Fibroblast of pulmonary artery (primary cell): ENCODE data around the gene TTC21B.

Experiments used
- DNase-seq: peaks from one replicate; pipeline ENCODE4 v3.0.0-alpha.2; 2010; ENCODE audit warnings: low read depth
- H3K4me3 ChIP-seq: replicated peaks from 2 replicates; pipeline ENCODE4 v1.5.1; 2011; ENCODE audit warnings: low read depth, mild to moderate bottlenecking, control low read depth, low read length, moderate library complexity
- TF ChIP-seq, protein P1 (sequence below): IDR thresholded peaks from 2 replicates; pipeline ENCODE4 v1.5.1; 2011; ENCODE audit warnings: mild to moderate bottlenecking, control low read depth, low read length, inconsistent platforms; ENCODE audit errors: missing control alignments

The TTC21B gene

GRCh38 chr2:165844216-165844615, 109.4 kb downstream of the TTC21B start:
- DNase-seq = no peak
- H3K4me3 ChIP-seq = no peak overlapping the region
- TF ChIP-seq, protein P1, sequence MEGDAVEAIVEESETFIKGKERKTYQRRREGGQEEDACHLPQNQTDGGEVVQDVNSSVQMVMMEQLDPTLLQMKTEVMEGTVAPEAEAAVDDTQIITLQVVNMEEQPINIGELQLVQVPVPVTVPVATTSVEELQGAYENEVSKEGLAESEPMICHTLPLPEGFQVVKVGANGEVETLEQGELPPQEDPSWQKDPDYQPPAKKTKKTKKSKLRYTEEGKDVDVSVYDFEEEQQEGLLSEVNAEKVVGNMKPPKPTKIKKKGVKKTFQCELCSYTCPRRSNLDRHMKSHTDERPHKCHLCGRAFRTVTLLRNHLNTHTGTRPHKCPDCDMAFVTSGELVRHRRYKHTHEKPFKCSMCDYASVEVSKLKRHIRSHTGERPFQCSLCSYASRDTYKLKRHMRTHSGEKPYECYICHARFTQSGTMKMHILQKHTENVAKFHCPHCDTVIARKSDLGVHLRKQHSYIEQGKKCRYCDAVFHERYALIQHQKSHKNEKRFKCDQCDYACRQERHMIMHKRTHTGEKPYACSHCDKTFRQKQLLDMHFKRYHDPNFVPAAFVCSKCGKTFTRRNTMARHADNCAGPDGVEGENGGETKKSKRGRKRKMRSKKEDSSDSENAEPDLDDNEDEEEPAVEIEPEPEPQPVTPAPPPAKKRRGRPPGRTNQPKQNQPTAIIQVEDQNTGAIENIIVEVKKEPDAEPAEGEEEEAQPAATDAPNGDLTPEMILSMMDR = no peak

- TF ChIP-seq, protein P1 = no peak
- H3K4me3 ChIP-seq = no peak overlapping the region
- DNase-seq = no peak
Observed at GRCh38 chr2:165843351-165843750, 110.2 kb downstream of the TTC21B start.

DNA sequence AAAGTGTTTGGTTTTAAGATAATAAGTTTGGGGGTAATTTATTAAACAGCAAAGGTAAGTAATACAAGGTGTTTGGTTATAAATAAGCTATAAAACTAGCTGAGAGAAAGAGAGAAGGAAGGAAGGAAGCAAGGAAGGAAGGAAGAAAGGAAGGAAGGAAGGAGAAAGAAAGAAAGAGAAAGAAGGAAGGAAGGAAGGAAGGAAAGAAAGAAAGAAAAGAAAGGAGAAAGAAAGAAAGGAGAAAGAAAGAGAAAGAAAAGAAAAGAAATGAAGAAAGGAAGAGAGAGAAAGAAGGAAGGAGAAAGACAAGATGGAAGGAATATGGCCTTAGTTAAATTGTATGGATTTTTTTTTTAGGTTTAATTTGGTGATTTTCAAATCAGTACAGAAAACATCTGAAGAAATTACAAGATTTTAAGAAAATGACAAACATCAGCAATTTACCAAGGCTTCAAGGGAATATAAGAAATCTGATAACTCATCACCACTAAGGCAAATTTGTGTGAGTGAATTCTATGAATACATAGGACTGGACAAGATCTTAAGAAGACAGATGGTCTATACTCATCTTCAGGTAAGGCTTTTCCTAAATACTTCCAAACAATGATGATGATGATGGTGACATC, 113.1 kb downstream of the TTC21B start:
- TF ChIP-seq, protein P1 = no peak
- H3K4me3 ChIP-seq = no peak overlapping the region
- DNase-seq = no peak

DNA sequence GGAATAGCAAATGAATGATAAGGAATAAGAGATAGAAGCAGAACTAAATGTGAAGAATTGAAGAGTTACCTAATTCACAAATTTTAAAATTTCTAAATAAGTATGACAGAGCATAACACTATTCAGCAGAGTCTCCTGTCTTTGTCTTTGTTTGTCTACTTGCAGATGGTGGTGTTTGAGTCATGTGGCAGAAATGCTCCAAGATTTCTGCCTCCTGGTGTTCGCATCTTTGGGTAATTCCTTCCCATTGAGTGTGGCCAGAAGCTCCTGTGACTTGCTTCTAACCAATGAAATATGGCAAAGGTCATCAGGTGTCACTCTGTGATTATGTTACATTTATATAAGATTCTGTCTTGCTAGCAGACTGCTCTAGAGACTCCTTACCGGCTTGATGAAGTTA, 114.0 kb downstream of the TTC21B start:
- TF ChIP-seq, protein P1 = no peak
- H3K4me3 ChIP-seq = no peak overlapping the region
- DNase-seq = no peak

- TF ChIP-seq, protein P1 = no peak
- DNase-seq = peak; percentile 24
- no peak overlapping the region for H3K4me3 ChIP-seq
Observed at GRCh38 chr2:165837122-165837521, 116.5 kb downstream of the TTC21B start.

DNA sequence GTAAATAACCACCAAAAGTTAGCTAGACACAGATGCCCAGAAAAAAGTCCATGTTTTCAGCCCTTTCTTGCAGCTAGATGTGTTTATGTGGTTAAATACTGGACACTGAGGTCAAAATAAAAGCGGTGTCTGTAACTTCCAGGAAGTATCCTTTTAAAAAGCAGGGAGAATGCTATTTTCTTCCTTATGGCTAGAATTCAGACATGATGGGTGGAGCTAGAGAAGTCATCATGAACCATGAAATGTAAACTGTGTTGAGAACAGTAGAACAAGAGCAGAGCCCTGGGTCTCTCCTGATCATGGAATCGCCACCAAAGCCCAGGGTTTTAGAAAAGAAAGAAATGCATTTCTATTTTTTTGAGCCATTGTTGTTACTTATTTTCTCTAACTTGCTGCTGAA, 118.2 kb downstream of the TTC21B start:
- TF ChIP-seq, protein P1 = no peak
- no peak for DNase-seq
- H3K4me3 ChIP-seq = no peak overlapping the region

GRCh38 chr2:165833156-165833555, 120.4 kb downstream of the TTC21B start:
- peak; percentile 68 for DNase-seq
- TF ChIP-seq, protein P1 = no peak
- H3K4me3 ChIP-seq = no peak overlapping the region
